ENCODE measurements around the gene CLMN.

- TF ChIP-seq EZH2 (IDR thresholded peaks at IDR 0.05) (no peak), POLR2AphosphoS5 (IDR thresholded peaks at IDR 0.05; ENCODE audit: borderline replicate concordance, low read depth, low read length) (no peak)
Measured at GRCh38 chr14:95225251-95225887, 94.3 kb downstream of the CLMN start.
